K562 (cell line): ENCODE data around the gene RITA1. TPM values are rescaled to one million over a fixed set of nuclear protein-coding genes. Genes with fewer than 3 reads are reported as not detected.

Source experiments
- BCOR ChIP-seq: fragments of 450-650 bp; IDR thresholded peaks from 2 replicates; pipeline ENCODE4 v1.6.1; 2016
- BRD4 ChIP-seq: fragments of 200-600 bp; sonication (generic); IDR thresholded peaks from 2 replicates; pipeline ENCODE4 v1.6.1; 2017; ENCODE audit warnings: inconsistent platforms
- CBX2 ChIP-seq: fragments of 200-600 bp; sonication (generic); IDR thresholded peaks from one replicate; pipeline ENCODE4 v1.6.1; 2012; ENCODE audit warnings: mild to moderate bottlenecking, low read length, inconsistent platforms; ENCODE audit not compliant: insufficient read depth, poor library complexity, severe bottlenecking
- CHD2 ChIP-seq: IDR thresholded peaks from 2 replicates; pipeline ENCODE4 v1.6.1; 2011; ENCODE audit warnings: low read depth, low read length
- DPF2 ChIP-seq: fragments of 450-650 bp; IDR thresholded peaks from 2 replicates; pipeline ENCODE4 v1.6.1; 2016
- EGR1 ChIP-seq: fragments of 450-650 bp; conservative IDR thresholded peaks from 2 replicates; pipeline ENCODE4 v1.6.1; 2017; ENCODE audit warnings: mild to moderate bottlenecking
- HCFC1 ChIP-seq: IDR thresholded peaks from 2 replicates; pipeline ENCODE4 v1.6.1; 2012; ENCODE audit warnings: low read depth, low read length, improper control_type of control experiment
- IFI16 ChIP-seq: fragments of 250-450 bp; sonication (Bioruptor Pico); IDR thresholded peaks from 2 replicates; pipeline ENCODE4 v2.1.2; 2022; ENCODE audit warnings: mild to moderate bottlenecking, inconsistent platforms
- JUND ChIP-seq, 2 experiments: IDR thresholded peaks; 2 replicates in 1 of 2; 3 replicates in 1 of 2; pipeline ENCODE4 v1.6.1; 2011; ENCODE audit warnings: borderline replicate concordance in 2 of 2, low read depth in 2 of 2, low read length in 2 of 2, improper control_type of control experiment in 1 of 2, missing biosample characterization in 1 of 2, missing genetic modification characterization in 1 of 2, missing genetic modification reagents in 1 of 2
- PHB2 ChIP-seq: fragments of 450-650 bp; IDR thresholded peaks from 2 replicates; pipeline ENCODE4 v1.6.1; 2017; ENCODE audit warnings: low read depth
- POLR2H ChIP-seq: IDR thresholded peaks from 2 replicates; pipeline ENCODE4 v1.6.1; 2016; ENCODE audit warnings: missing genetic modification characterization, low read depth, mild to moderate bottlenecking, control low read depth, missing compliant biosample characterization, moderate library complexity
- TFAM ChIP-seq: fragments of 250-450 bp; sonication (Bioruptor Pico); conservative IDR thresholded peaks from 2 replicates; pipeline ENCODE4 v1.5.0; 2021; ENCODE audit warnings: mild to moderate bottlenecking, moderate library complexity
- WHSC1 ChIP-seq: IDR thresholded peaks from one replicate; pipeline ENCODE4 v1.6.1; 2012; ENCODE audit warnings: low read length, control low read depth, inconsistent platforms
- ZFP30 ChIP-seq: fragments of 250-450 bp; sonication (Bioruptor Pico); IDR thresholded peaks from 2 replicates; pipeline ENCODE4 v1.8.0; 2022; ENCODE audit warnings: moderate library complexity, mild to moderate bottlenecking, inconsistent platforms, borderline replicate concordance
- ZNF140 ChIP-seq: fragments of 250-450 bp; sonication (Bioruptor Pico); IDR thresholded peaks from 2 replicates; pipeline ENCODE4 v1.8.0; 2021; ENCODE audit warnings: moderate library complexity, mild to moderate bottlenecking, inconsistent platforms
- ZNF175 ChIP-seq: fragments of 200-800 bp; sonication (Bioruptor generic); IDR thresholded peaks from 2 replicates; pipeline ENCODE4 v1.6.1; 2016; ENCODE audit warnings: low read depth, mild to moderate bottlenecking, missing genetic modification characterization, missing compliant biosample characterization
- ZNF253 ChIP-seq: fragments of 250-450 bp; sonication (Bioruptor Pico); conservative IDR thresholded peaks from 2 replicates; pipeline ENCODE4 v1.6.1; 2021; ENCODE audit warnings: mild to moderate bottlenecking
- polyA plus RNA-seq, 8 experiments: library from polyadenylated mRNA; depleted of rRNA in 4 of 8; stranded (reverse) in 5 of 8; unstranded in 3 of 8; fragments of >200 nt; fragmentation: Nextera tagmentation in 2 of 8; fragmentation: Illumina TruSeq in 1 of 8; extraction: Ambion mirVana in 2 of 8; extraction: Trizol in 1 of 8; gene quantifications; 2 replicates each; pipeline versions ENCODE4 v1.2.1 to v1.2.3, GENCODE V29; 2011 to 2014; ENCODE audit warnings: inconsistent platforms in 1 of 8, missing spikeins in 1 of 8
- total RNA-seq, 7 experiments: library from RNA; depleted of rRNA in 6 of 7; stranded (reverse); fragments of >200 nt in 6 of 7; fragmentation: Illumina TruSeq in 2 of 7; extraction: Trizol in 2 of 7; gene quantifications; 2 replicates each; pipeline versions ENCODE4 v1.2.1 to v1.2.3, GENCODE V29; 2011 to 2021; ENCODE audit warnings: low replicate concordance in 1 of 7
- TF ChIP-seq, protein P1 (sequence below): fragments of 250-450 bp; sonication (Bioruptor Pico); IDR thresholded peaks from 2 replicates; pipeline ENCODE4 v1.5.0; 2021; ENCODE audit warnings: mild to moderate bottlenecking, moderate library complexity
- TF ChIP-seq, protein P2 (sequence below): sonication (generic); formaldehyde crosslinking; IDR thresholded peaks from 2 replicates; pipeline ENCODE4 v1.8.1; 2023; ENCODE audit warnings: mild to moderate bottlenecking, missing genetic modification reagents
- TF ChIP-seq, protein P3 (sequence below): fragments of 250-450 bp; sonication (Bioruptor Pico); IDR thresholded peaks from 2 replicates; pipeline ENCODE4 v1.9.0; 2021; ENCODE audit warnings: mild to moderate bottlenecking, inconsistent platforms

RITA1 gene
- total and polyA plus RNA-seq, 9 of the 15 experiments (the other 6 are each of a cell fraction or from before 2014, with no cell fraction given): 2.8 to 40.4 (median 18.0) TPM

DNA sequence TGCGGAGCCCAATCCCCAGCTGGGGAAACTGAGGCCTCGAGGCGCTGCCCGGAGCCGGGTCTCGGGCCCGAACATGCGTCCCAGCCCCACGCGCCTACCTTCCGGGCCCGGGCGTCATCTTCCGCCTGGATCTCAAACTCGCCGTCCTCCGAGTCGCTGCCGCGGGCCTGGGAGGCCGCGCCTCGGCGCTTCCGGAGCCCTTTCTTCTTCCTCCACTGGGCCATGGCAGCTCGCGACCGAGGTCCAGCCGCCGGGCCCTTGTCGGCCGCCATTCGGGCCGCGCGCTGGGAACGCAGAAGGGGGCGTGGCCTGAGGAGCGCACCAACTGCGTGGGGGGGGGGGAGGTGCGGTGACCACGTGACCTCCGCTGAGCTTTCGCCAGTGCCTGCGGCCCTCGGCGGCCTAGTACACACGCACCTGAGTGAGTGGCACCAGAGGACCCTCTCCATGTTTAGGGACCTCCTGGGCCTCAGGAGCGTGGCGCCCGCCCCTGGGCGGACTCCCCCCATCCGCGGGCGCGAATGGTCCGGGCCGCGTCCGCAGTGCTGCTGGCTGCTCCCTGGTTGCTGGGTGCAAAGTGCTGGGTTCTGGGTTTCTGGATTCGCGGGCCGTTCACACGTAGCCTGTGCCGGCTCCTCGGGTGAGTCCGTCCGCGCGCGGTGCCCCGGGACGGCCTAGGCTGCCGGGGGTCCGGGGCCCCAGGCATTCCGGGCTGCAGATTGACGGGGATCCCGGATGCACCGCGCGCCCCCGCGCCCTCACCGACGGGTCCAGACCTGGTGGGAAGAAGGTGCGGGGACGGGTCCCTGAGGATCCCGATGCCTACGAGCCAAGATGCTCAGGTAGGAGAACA, at the start of gene RITA1, which contains the start of gene DDX54 (continued):
- TF ChIP-seq, protein P1, sequence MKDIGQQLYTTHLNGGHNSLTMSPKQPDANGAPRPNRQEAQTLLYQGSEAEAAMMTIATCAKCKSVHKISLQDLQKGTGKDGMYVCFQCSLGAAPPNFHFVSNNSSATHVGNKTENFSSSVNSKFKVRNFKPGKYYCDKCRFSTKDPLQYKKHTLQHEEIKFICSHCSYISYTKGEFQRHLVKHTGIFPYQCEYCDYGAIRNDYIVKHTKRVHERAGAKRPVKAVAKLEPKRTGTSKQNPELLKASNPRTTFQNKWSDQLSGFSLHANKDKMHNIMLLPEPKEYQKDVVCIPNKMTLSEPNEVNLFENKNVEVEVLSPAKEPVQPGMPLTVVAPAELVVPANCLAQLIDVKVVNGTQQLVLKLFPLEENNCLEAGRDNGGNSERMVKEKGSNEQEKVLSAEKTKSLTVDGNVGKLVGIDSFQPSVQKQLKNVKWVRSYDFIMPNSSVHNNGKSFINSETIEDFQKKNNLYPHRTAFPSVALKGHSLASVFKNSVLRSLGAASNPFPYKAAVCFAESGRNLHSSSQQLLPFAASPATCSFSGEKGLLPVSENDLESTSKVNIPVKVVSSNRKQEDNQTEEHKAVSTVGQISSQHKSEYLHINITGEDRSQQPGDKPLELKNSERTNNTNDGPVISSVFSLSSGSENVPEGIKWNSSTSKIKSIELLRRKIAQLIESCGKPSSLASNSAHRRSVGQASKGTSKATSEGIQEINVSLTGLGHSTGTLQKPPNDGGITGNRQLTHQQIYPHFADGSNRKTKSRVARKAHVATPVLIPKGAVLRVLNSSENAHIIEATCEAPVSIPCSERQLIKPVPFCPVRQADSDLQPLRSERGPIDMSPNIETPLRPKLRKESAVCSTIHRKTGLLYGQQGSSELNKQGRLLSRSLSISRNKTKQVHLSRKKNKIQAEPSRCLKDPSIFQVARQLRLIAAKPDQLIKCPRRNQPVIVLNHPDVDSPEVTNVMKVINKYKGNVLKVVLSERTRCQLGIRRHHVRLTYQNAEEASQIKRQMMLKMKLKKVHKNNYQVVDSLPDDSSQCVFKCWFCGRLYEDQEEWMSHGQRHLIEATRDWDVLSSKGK (CRISPR knock-in tag): no peak
- TF ChIP-seq, protein P2, sequence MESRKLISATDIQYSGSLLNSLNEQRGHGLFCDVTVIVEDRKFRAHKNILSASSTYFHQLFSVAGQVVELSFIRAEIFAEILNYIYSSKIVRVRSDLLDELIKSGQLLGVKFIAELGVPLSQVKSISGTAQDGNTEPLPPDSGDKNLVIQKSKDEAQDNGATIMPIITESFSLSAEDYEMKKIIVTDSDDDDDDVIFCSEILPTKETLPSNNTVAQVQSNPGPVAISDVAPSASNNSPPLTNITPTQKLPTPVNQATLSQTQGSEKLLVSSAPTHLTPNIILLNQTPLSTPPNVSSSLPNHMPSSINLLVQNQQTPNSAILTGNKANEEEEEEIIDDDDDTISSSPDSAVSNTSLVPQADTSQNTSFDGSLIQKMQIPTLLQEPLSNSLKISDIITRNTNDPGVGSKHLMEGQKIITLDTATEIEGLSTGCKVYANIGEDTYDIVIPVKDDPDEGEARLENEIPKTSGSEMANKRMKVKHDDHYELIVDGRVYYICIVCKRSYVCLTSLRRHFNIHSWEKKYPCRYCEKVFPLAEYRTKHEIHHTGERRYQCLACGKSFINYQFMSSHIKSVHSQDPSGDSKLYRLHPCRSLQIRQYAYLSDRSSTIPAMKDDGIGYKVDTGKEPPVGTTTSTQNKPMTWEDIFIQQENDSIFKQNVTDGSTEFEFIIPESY (CRISPR knock-in tag): peak; percentile 72; the same call in 1 of the 2 replicates
- TF ChIP-seq DPF2 (peak; percentile 43; the same call in 1 of the 2 replicates), ZNF140 (CRISPR knock-in tag) (no peak), TFAM (CRISPR knock-in tag) (no peak), CHD2 (no peak), BCOR (peak; percentile 28; the same call in 1 of the 2 replicates), BRD4 (peak; percentile 93), ZFP30 (no peak), HCFC1 (peak; percentile 36), ZNF175 (no peak), WHSC1 (no peak), EGR1 (peak; percentile 69; the same call in 1 of the 2 replicates), PHB2 (no peak), JUND (IDR thresholded peaks at IDR 0.05; ENCODE audit: borderline replicate concordance, low read depth, low read length) (peak; percentile 92), JUND (tag; IDR thresholded peaks at IDR 0.05; ENCODE audit: borderline replicate concordance, low read depth, low read length) (no peak), IFI16 (CRISPR knock-in tag) (no peak), CBX2 (no peak), ZNF253 (no peak), POLR2H (tag) (peak; percentile 79)
- TF ChIP-seq, protein P3, sequence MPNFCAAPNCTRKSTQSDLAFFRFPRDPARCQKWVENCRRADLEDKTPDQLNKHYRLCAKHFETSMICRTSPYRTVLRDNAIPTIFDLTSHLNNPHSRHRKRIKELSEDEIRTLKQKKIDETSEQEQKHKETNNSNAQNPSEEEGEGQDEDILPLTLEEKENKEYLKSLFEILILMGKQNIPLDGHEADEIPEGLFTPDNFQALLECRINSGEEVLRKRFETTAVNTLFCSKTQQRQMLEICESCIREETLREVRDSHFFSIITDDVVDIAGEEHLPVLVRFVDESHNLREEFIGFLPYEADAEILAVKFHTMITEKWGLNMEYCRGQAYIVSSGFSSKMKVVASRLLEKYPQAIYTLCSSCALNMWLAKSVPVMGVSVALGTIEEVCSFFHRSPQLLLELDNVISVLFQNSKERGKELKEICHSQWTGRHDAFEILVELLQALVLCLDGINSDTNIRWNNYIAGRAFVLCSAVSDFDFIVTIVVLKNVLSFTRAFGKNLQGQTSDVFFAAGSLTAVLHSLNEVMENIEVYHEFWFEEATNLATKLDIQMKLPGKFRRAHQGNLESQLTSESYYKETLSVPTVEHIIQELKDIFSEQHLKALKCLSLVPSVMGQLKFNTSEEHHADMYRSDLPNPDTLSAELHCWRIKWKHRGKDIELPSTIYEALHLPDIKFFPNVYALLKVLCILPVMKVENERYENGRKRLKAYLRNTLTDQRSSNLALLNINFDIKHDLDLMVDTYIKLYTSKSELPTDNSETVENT (CRISPR knock-in tag): peak; percentile 20
